Measurements from ENCODE around the gene NSF.
"Not testable (repeated sequence)": the region's sequence is repeated elsewhere in the genome, so short reads cannot be mapped to it uniquely, and the experiment has no call there.

The NSF gene

DNA sequence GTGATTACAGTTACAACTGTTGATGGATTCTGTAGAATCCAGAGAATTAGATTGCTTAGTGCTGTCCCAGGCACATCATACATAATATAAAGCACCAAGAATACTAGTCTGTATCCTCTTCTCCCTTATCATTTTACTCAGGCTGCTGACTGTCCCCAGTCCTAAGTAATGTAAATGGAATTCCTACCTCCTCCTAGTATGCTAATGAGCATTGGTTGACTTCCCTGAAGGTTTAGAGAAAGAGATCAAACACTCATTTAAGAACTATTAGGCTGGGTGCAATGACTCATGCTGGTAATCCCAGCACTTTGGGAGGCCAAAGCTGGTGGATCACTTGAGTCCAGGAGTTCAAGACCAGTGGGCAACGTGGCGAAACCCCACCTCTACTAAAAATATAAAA, 37.0 kb downstream of the NSF start:
- DNase-seq (ENCODE audit: low read depth, low spot score), result not testable (repeated sequence)

DNA sequence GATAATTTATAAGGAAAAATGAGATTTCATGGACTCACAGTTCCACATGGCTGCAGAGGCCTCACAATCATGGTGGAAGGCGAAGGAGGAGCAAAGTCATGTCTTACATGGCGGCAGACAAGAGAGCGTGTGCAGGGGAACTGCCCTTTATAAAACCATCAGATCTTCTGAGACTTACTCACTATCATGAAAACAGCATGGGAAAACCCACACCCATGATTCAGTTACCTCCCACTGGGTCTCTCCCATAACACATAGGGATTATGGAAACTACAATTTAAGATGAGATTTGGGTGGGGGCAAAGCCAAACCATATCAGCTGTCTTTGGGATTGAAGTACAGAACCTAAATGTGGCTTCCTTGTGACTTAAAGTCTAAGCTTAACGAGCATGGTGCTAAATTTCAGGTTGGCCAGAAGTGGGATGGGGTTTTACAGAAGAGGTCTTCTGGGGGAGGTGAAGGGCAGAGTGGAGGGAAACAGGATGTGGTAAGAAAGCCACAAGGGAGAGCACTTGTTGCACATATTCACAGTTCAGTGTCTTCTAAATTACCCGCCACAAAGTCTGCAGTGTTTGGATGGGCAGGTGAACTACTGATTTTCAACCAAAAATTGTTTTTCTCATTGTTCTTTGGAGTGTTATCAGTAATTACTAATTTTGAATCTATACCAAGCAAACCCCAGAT, 38.4 kb downstream of the NSF start:
- not testable (repeated sequence) for H3K27ac ChIP-seq

More for the DNA sequence above, 37.0 kb downstream of the NSF start:
- not testable (repeated sequence) for H3K27ac ChIP-seq

DNA sequence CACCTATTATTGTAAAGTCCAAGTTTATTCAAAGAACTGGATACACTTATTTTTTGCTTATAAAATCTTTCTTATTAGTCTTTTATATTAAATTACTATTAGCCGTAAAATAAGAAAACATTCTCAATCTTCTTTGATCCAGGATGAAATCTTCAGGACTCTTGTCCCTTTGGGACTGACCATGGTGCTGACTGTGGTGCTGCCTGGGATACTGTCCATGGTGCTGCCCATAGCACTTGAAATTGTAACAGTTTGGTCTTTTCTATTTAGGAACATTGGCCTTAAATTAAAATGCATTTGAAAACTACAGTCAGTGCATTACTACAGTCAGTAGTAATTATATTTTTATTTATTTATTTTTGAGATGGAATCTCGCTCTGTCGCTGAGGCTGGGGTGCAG, 41.7 kb downstream of the NSF start:
- not testable (repeated sequence) for DNase-seq (ENCODE audit: low read depth, low spot score); H3K27ac ChIP-seq

More for the DNA sequence above, 38.4 kb downstream of the NSF start:
- DNase-seq (ENCODE audit: low read depth, low spot score), result not testable (repeated sequence)

DNA sequence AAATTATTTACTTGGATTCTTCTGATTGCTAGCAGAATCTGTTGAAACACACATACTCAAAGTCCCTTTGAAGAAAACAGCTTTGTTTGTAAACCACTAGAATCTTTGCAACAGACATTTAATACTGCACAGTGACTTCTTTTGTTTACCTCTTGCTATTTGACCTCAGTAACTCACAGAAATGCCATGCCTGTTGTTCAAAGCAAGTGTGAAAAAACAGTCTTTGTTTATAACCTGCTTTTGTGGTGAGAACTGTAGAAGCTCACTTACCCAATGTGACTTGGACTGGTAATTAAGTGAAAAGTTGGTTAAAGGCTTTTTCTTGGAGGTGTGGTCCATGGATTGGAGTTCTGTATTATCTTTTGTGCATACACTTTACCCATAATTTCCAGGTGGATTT, 44.4 kb downstream of the NSF start:
- H3K27ac ChIP-seq; DNase-seq (ENCODE audit: low read depth, low spot score): not testable (repeated sequence)

DNA sequence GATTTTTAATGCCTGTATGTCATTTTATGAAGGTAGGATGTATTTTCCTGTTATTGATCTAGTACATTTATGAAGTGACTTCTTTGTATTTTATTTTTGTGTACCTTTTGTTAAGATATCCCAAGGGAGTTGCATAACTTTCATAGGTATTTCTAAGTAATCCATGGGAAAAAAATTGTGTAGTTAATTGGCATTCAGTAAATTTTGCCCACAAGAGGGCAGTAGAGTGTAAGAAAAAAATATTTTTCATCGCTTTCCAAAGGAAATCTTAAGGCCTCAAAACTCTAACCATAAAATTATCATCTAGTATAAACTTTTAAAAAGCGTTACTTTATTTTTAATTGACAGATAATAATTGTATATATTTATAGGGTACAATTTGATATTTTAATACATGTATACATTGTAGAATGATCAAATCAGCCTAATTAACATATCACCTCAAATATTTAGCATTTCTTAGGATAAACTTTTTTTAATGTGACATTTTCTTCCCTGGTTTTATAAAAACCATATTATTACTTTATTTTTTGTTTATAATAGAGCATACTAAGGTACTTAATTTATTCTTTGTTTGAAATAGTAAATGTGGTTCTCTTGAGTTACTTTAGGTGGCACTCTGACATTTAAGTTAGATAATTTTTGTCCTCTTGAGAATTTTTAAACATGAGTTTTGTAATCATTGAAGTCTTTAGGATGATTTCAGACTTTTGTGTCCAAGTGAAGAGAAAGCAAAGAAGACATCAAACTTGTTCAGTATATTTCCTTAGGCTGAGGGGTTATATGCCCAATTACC, 51.6 kb downstream of the NSF start:
- not testable (repeated sequence) for DNase-seq (ENCODE audit: low read depth, low spot score); H3K27ac ChIP-seq

DNA sequence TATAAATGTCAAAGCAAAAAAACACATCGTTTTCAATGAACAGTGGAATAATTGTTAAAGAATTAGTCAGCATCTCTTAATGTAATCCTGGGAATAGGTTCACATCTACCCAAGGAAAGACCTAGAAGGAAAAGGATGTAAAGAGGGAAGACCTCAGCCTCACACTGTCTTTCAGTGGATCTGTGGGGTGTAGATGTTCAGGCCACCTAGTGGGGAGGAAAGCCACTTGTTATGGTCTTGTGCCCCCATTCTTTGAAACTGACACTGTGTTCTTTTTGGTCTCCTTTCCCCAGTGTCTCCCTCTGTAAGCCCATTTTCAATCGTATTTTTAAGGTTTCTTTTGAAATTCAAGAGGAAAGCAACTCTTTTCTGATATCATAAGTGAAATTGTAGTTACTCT, 56.8 kb downstream of the NSF start:
- not testable (repeated sequence) for DNase-seq (ENCODE audit: low read depth, low spot score)

DNA sequence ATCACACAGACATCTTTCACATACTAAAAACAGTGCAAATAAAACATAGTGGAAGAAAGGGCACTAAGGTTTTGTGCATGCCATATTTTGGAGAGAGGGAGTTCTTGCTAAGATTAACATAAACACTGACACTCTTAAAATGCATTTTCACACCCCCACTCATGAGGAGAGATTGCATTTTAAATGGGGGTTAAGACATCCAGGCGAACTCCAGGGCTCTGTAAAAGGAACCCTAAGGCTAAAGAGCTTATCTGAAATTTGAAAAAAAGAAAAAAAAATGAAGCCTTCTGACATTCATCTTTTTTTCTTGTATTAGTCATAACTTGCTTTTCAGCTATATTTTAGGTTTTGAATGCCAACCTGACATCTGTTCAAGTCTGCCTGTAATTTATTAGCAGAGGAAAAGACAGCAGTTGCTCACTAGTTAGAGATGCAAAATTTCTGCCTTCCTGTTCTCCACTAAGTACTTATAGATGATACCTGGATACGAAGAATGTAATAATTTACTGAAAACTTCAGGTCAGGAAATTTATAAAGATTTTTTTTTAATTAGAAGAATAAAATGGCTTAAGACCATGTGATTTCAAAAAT, 57.3 kb downstream of the NSF start:
- DNase-seq (ENCODE audit: low read depth, low spot score); H3K27ac ChIP-seq: not testable (repeated sequence)

More for the DNA sequence above, 56.8 kb downstream of the NSF start:
- H3K27ac ChIP-seq, result not testable (repeated sequence)

DNA sequence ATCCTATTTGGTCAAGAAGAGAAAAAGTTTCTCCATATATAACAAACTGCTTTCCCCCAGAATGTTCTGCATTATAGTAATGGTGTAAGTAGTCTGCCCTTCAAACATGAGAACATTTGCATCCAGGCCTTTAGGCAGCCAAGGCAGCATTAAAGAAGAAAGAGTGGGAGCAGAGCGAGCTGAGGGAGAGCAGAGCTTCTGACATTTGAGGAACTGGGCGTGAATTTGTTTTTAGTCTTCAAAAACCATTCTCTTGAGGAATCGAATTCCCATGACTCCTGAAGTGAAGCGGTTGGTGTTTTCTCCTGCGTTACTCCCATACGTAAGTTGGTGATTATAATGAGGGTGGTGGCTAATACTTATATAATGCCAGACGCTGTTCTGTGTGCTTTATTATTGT, 58.8 kb downstream of the NSF start:
- not testable (repeated sequence) for H3K27ac ChIP-seq; DNase-seq (ENCODE audit: low read depth, low spot score)

DNA sequence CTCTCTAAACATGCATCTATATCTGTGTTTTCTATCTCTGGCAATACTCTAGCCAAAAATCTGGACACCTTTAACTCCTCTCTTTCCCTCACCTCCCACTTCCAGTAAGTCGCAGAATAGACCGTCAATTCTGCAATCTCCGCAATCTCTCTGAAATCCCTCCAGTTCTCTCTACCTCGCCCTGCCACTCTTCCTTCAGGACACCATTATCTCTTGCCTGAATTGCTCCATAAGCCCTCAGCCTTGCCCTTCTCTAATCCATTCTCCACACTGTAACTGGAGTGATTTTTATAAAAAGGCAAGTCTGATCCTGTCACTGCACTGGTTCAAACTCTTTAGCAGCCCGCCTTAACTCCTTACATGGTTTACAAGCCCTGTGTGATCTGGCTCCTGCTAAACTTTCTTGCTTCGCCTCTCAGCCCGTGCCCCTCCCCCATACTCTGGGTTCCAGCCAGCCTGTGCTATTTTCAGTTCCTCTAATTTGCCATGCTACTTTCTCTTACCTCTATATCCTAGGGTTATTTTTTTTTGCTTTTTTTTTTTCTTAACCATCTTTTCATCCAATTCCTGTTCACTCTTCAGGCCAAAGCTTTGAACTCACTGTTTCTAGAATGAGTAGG, 61.7 kb downstream of the NSF start:
- DNase-seq (ENCODE audit: low read depth, low spot score); H3K27ac ChIP-seq: not testable (repeated sequence)

DNA sequence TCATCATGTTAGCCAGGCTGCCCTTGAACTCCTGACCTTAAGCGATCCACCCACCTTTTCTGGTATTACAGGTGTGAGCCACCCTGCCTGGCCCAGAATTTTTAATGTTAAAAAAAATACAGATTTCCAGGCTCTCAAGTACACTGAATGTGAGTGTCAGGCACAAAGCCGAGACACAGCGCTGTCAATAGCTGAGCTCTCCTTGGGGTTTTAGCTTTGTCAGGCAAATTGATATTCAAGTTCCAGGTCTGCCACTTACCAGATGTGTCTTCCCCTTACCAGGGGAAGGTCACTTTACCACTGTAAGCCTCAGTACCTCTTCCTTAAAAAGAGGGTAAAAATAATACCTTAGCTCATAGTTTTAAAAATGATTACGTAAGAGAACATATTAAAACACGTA, 67.8 kb downstream of the NSF start:
- H3K27ac ChIP-seq; DNase-seq (ENCODE audit: low read depth, low spot score): not testable (repeated sequence)

DNA sequence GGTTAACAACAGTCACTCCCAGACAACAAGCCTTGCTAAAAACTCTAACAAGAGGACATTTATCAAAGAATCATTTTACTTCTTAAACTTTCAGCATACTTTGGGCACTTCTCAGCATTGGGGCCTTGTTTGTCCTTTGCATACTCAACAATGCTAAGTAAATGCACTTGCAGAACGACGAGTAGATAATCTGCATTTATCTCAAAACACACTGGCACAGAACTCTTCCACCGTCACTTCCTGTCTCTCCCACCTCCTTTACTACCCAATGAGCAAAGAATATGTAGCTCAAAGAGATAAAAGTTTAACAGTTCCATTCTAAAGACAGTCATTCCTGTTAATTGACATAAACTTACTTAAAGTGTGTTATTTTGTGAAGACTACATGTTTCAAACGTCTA, 69.2 kb downstream of the NSF start:
- DNase-seq (ENCODE audit: low read depth, low spot score); H3K27ac ChIP-seq: not testable (repeated sequence)

DNA sequence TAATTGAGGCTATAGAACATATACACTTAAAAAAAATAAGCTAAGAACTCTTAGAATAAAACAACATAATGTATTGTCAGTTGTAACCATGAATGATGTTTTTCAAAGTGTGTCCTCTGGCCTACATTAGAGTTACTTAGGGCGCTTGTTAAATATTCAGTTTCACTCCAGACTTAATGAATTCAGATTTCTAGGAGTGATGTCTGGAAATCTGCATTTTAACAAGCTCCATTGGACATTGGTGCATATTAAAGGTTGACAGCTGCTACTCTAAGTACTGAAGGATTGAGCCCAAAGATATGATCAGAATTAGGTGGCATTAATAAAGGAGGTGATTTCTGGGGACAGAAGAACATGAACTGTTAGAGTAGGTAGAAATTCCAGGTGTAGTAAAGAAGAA, 72.7 kb downstream of the NSF start:
- not testable (repeated sequence) for H3K27ac ChIP-seq; DNase-seq (ENCODE audit: low read depth, low spot score)

DNA sequence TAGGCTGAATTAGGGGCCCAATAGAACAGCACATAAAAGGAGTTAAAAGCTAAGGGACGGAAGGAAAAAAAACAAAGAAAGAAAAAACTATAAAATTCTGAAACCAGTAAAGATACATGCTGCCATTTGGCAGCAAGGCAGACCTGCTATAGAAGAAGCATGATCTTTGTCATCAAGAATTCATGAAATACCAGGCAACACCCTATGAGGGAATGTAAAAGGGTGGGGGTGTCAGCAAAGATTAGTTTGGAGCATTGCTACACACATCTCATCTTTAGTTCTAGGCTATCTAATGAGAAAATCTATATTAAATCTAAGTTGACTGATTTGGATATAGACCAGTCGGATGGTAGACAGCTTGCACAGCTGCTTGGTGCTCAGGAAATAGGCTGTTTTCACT, 73.1 kb downstream of the NSF start:
- not testable (repeated sequence) for H3K27ac ChIP-seq; DNase-seq (ENCODE audit: low read depth, low spot score)

DNA sequence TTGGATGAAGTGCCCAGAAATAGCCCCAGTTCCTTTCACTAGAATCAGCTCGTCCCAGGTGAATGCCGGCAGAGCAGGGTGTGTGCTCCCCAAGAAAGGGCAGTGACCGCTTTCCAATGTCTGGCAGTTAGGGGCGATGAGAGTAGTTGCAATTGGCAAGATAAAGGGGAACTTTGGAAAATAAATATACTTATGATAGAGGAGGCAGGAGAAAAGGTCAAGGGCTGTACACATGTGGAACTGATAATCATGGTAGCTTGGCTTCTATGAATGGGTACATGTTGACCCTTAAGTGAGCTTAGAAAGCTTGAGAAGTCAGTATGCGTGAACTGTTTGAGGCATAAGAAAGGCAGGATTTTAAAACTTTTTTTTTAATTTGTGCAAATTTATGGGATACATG, 75.5 kb downstream of the NSF start:
- H3K27ac ChIP-seq; DNase-seq (ENCODE audit: low read depth, low spot score): not testable (repeated sequence)

DNA sequence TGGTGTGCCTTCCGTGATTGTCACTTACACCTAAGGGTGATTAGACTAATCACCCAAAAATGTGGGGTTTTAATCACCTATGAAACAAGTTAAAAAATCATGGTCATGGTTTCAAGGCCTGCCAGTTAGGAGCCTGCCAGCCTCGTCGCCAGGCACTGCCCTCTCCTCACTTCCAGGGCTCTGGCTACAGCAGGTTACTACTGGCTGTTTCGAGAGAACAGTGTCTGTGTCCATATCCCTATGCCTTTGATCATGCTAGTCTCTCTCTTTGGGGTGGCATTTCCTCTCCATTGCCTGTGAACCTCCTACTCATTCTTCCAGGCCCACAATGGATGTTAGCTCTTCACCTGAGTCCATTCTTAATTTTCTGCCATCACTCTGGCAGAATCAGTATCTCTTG, 80.3 kb downstream of the NSF start:
- not testable (repeated sequence) for H3K27ac ChIP-seq; DNase-seq (ENCODE audit: low read depth, low spot score)

DNA sequence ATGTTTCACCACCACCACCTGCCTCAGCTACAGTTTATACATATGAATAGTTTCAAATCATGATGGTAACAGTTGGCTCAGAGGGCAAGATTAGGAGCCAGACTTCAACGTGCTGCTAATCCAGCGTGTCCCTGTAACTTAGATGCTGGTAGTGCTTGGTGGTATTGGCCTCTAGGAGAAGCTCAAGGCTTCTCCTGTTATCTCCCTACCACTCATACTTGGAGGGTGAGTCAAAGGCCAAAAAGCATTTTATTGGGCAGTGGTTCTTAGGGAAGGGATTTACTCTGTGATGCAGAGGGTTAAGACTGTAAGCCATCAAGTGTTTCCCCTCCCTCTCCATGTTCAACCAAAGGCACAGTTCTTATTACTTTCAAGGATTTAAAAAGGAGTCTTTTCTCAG, 82.3 kb downstream of the NSF start:
- not testable (repeated sequence) for DNase-seq (ENCODE audit: low read depth, low spot score); H3K27ac ChIP-seq

DNA sequence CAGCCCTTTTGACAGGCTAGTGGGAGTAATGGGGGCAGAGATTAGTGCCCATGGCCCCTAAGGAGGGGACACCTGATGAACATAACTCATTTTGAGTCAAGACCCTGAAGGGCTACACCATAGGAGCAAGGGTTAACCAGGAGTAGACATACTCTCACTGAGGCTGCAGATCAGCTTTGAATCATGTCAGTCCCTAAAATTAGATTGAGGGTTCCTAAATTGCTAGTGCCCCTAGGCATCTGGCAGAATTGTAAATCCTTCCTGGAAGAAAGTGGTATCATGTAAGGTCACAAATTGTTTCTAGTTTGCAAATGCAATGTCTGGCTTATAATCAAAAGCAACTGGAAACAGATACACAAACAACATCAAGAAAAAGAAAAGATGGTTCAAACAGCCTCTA, 87.3 kb downstream of the NSF start:
- DNase-seq (ENCODE audit: low read depth, low spot score); H3K27ac ChIP-seq: not testable (repeated sequence)

DNA sequence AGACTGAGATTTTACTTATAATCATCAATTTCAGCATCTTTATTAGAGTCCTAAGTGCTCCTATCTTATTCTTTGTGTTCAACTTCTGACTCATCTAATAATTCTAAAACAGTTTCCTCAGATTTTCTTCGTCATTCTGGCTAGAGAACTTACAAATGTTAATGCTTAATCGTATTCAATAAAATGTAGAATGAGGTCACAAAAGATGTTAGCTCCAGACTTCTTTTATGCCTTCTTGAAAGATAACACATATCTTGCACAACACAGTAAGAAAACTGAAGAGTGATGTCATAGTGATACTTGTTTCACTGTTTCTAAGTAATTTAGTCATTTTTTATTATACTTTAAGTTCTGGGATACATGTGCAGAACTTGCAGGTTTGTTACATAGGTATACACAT, 93.2 kb downstream of the NSF start:
- not testable (repeated sequence) for H3K27ac ChIP-seq; DNase-seq (ENCODE audit: low read depth, low spot score)

DNA sequence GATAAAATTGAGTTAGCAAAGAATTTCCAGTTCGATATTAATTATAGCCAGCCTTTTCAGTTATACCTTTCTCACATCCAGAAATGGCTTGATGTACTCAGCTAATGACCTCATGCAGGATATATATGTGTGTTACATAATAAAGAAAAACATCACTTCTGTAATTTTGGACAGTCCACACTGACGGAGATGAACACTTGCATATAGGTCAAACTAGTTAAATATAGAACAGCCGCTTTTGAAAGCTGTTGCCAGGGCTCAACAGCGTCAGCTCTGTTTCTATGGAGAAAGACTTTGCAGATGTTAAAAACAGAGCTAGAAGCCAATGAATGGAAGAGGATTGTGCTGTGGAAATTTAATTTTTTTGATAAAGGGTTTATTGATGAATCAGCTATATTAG, 94.8 kb downstream of the NSF start:
- DNase-seq (ENCODE audit: low read depth, low spot score); H3K27ac ChIP-seq: not testable (repeated sequence)

DNA sequence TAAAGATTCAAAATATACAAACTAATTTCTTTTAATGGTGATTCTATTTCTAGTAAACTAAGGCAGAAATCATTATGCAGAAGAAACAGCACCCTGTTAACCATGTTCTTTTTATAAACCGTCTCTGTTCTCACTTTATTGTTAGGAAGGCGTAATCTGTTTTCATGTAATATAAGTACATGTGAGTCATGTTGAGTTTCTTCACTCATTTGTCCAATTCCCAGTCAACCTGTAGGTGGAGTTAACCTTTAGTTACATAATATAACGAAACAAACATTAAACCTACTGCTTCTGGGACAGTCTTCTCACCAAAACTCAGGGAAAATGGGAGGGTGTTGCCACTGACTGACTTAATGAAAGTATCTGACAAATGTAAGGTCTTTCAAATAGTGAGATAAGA, 101.7 kb downstream of the NSF start:
- H3K27ac ChIP-seq; DNase-seq (ENCODE audit: low read depth, low spot score): not testable (repeated sequence)

DNA sequence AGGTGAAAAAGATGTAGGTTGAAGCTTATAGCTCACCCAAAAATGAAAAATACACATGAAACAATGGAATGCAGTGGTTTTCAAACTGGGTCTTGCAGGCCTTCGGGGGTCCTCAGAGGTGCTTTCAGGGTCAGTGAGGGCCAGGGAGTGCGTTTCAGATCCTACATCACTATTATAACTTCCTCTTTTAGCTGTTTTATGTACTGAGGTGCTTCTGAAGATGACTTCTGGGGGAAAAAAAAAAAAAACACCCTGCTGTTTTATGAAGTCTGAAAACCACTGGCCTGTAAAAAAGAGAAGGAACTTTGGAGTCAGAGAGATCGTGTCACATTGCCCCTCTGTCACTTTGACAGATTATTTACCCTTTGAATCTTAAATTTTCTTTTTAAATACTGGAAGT, 102.8 kb downstream of the NSF start:
- H3K27ac ChIP-seq; DNase-seq (ENCODE audit: low read depth, low spot score): not testable (repeated sequence)
